HG02884 (cell line): Measurements from ENCODE around the gene MPPED1.

Source experiments
- ATAC-seq: cut with Tn5 transposase; IDR thresholded peaks from one replicate; pipeline ENCODE4 v1.9.1; 2021; ENCODE audit warnings: mild to moderate bottlenecking, moderate library complexity; ENCODE audit not compliant: unreplicated experiment

Gene MPPED1

DNA sequence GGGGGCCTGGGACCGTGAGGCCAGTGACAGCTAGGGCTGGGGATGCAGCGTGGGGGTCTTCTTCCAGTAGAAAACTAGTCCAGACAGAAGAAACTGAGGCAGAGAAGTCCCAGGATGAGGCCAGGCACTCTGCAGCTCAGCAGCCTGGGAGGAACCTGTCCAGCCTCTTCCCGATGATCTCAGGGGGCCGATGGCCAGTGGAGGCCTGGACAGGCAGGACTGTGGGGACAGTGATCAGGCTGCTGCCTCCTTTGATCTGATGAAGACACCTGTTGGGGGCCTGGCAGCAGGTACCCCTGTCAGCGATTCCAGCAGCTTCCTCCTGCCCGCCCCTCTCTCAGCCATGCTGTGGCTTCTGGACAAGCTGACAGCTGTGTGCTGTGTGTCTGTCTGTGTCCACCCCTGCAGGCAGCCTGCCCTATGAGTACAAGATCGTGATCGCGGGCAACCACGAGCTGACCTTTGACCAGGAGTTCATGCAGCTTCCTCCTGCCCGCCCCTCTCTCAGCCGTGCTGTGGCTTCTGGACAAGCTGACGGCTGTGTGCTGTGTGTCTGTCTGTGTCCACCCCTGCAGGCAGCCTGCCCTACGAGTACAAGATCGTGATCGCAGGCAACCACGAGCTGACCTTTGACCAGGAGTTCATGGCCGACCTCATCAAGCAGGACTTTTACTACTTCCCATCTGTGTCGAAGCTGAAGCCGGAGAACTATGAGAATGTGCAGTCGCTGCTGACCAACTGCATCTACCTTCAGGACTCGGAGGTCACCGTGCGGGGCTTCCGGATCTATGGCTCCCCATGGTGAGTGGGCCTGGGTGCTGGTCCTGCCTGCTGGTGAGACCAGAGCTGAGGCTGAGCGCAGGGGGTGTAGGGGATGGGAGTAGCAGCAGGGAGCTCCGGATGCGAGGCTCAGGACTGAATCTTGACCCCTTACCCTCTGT lies 62.6 kb downstream of the MPPED1 start:
- no peak for ATAC-seq

DNA sequence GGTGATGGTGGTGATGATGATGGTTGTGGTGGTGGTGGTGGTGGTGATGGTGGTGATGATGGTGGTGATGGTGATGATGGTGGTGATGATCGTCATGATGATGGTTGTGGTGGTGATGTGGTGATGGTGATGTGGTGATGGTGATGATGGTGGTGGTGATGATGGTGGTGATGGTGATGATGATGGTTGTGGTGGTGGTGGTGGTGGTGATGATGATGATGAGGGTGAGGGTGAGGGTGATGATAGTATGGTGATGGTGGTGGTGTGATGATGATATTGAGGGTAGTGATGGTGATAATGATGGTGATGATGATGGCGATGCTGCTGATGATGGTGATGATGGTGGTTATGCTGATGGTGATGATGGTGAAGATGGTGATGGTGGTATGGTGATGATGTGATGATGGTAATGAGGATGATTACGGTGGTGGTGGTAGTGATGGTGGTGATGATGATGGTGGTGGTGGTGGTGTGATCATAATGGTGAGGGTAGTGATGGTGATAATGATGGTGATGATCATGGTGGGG lies 63.8 kb downstream of the MPPED1 start:
- ATAC-seq, result no peak

DNA sequence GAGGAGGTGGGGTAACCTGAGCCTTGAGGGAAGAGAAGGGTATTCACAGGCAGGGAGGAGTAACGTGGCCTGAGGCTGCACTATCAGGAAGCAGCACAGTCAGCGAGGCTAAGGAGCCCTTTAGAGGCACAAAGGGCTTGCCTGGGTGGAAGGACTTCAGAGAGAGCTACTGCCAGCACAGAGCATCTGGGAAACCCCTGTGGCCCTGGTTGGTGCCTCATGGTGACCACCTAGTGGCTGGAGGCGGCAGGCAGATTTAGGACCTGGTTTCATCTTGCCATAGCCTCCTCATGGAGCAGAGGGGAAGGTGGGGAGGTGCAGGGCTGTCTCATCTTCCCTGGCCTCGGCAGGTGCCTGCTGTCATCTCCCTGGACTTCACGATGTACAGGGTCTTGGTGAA lies 64.5 kb downstream of the MPPED1 start:
- ATAC-seq, result no peak

DNA sequence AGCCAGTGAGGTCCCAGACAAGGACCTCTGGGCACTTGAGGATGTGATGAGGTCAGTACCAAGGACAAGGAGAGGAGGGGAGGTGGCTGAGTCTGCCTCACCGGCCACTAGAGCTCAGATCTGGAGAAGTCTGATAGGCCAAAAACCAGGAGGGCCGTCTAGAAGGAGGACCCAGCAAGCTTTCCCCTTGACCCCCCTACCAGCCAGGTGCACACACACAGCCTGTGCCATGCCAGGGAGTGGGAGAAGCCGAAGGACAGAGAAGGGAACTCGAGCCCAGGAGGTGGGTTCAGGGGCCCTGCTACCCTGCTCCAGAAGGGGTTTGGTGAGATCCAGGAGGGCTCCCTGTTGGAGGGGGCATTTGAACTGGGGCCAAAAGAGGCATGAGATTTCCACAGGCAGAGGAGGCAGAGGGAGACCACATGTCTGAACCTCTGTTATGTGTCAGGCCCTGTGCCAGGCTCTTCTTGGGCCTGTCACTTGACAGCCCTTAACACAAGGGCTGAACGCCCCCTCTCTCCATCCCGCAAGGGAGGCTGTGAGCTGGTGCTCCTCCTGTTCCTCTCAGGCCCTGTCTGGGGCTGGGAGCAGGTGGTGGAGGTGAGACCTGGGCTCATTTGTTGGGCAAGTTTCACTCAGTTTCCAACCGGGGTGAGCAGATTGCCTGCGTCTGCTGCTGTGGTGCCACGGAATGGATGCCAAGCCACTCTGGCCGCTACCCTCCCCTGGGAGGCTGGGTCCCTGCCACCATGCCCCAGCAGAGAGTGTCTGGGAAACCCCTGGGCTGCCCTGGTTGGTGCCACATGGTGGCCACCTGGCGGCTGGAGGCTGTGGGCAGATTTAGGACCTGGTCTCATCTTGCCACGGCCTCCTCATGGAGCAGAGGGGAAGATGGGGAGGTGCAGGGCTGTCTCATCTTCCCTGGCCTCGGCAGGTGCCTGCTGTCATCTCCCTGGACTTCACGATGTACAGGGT lies 65.2 kb downstream of the MPPED1 start:
- ATAC-seq, result no peak

DNA sequence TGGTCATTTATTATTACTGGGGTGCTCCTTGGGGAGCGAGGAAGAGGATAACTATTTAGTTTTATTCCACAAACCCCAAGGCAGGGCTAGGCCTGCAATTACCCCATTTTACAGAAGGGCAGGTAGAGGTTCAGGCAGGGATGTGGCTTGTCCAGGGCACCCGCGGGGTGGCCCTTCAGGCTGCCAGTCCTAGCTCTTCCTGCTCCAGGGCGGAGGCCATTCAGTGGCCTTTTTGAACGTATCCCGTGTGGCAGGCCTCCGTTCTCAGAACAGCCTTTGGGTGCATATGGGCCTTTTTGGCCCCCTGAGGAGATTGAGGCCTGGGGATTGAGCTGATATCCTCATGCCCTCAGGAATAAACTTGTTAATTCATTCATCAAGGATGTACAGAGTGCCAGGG lies 66.2 kb downstream of the MPPED1 start:
- no peak for ATAC-seq

DNA sequence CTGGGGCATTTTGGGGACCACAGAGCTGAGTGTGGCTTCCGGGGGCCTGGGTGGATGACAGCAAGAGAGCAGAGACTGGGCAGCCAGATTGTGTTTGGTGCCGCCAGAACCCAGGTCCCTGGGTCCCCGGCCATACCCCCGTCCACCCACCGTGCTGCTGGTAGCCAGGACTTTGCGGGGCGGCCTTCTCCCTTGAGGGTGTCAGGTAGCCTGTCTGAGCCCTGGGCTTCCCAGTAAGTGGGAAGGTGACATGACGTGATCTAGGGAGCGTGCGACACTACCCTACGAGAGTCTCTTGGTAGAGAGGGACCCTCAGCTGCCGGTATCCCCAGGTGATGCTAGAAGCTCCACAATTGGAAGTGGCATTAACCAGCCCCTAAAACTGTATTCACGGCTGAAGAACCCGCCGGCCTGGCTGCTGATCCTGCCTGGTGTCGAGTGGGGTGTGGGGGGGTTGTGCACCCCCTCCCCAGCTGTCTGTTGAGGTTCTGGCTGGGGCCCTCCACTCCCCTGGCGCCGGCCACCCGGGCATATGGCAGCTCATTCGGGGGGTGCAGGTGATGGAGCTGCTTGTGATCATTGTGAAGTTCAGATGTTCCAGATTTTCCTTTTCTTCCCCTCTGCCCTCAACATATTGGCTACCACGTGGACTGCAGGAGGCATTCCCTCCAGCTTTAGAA lies 66.9 kb downstream of the MPPED1 start:
- ATAC-seq, result no peak

DNA sequence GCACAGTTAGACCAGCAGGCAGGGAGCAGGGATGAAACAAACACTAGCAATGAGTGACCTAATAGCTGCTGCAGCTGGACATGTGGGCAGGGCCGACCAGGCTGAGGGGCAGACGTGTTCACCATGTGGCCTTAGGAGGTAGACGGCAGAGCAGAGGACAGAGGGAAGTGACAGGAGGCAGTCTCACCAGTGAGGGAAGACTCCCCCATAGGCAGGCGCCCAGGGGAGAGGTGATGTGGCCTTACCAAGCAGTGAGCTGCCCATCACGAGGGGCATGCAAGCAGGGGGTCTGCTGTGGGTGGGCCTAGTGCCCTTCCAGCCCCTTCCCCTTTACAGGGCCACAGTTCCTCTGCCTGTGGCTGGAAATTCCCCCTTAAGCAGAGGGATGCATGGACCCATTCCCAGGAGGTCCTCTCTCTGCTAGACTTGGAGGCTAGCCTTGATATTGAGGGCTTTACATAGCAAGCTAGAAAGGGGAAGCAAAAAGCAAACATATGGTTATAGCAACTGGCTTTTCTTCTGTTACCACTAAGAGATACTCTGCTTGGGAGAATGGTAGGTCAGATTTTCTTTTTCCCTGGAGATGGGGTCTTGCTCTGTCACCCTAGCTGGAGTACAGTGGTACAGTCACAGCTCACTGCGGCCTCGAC lies 67.6 kb downstream of the MPPED1 start:
- ATAC-seq, result no peak

DNA sequence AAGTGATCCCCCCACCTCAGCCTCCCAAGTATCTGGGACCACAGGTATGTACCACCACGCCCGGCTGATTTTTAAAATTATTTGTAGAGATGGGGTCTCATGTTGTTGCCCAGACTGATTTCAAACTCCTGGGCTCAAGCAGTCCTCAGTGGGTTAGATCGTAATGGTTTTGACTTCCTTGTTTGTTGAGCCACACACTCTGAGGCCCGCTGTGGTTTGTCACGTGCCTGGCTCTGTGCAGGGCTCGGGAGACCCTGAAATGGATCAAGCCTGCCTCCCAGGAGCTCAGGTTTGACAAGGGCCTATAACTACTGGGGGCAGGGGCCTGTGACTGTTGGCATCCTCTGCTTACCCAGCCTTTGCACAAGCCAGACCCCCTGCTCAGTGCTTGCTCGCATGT lies 68.1 kb downstream of the MPPED1 start:
- ATAC-seq, result no peak

DNA sequence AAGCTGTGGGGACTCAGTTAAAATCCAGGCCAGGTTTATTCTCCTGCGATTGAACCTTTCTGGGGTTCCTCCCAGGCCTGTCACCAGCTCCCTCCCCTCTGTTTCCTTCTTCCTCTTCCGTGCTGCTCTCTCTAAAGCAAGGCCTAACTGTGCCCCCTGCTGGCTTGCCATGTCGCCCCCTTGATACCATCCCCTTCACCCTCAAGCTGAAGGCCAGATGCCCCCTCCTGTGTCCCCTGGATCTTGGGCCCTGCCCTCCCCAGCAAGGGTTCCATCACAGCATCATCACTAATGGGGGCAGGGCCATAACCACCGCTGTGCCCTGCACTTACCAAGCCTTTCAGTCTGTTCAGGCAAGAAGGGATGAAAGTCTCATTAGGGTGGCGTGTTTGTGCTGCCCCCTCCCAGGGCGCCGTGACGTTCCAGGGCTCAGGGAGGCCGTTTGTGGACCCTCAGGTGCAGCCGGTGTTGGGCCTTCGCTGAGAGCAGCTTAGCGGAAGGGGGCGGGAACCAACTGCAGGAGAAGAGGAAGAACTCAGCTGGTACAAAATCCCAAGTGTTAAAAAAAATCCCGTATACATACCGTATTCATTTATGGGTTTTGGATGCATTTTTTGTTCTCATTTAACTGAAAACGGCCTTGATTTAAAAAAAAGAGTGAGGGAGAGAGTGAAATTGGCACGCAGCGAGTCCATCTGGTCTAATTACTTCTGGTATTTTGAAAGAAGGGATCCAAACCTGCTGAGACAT lies 69.9 kb downstream of the MPPED1 start:
- ATAC-seq, result no peak

DNA sequence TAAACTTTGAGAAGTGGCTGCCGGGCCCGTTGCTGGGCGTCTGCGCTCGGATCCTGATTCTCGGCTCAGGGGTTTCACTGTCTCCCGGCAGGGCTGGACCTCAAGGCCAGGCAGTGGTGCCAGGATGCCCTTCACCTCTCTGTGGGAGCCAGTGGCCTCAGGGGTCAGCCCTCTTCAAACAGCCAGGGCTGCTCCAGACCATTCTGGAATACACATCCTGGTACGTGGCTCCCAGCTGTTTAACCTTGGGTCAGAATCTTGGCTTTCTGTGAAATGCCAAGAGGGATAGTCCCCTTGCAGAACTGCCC lies 70.5 kb downstream of the MPPED1 start:
- ATAC-seq, result no peak

DNA sequence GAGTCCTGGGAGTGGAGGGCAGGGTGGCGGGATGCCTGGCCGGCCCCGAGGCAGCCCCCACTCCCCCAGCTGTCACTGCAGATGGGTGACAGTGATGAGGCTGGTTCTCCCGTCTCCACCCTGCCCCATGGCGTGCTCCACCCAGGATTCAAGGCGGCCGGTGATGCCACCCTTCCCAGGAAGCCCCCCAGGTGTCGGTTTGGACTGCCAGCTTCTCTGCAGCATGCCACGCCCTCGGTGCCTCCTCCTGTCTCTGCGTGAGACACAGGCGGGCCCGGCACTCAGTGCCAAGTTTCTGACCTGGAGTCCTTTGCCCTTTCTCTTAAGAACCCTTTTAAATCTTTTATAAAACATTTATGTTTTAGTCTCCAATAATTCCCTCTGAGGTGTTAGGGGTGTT lies 71.5 kb downstream of the MPPED1 start:
- no peak for ATAC-seq

DNA sequence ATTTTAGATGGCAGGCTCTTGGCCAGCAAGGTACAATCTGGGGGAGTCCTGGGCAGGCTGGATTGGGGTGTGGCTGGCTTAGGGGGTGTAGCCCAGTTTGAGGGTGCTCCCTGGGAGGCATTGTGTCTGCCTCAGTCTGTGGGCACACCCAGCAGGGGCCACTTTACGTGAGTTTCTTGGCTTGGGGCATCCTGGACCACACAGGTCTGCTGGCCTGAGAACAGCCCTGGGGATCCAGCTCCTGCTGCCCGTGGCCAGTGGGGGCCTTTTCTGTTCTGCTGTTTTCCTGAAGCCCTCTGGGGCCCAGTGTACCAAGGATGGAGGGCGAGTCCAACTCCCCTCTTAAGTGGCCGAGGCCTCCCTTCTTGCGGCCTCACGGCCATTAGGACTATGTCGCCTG lies 71.9 kb downstream of the MPPED1 start:
- ATAC-seq, result no peak

DNA sequence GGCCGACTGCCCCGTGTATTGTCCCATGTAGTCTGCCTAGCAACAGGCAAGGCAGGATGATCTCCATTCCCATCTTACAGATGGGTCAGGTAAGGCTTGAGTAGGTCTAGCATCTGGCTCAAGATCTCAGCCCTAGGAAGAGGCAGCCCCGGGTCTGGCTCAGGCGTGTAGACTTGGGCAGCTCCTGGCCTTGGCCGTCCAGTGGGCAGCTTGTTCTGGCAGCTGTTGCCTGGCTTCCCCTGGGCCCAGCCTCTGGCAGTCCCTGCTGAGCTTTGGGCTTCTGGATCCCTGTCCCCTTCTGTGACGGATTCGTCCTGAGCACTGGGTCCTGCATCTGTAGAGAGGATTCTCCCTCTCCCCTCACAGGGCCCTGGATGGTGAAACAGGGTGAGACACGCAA lies 72.4 kb downstream of the MPPED1 start:
- ATAC-seq, result no peak

DNA sequence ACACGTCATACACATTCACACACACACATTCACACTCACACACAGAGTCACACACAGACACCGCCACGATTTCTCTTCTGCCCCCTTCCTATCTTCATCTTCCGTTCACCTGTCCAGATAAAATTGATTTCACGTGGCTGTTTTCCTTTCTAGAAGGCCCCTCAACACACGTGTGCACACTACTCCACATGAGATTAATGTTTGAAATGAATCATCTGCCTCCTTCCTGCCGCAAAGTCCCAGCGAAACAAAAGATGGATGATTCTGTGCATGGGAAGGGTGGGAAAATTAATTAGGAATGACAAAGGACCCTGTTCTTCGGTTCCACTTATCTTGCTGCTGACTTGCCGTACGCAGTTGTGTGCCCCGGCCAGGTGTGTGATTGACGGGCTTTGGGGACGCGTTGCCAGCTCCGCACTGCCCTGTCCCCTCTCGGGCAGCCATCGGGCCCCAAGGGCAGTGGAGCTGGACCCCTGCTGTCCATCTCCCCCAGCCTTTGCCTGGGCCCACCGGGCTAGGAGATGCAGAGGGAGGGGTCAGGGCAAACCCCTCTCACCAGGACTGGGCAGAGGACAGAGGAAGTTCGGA lies 73.8 kb downstream of the MPPED1 start:
- ATAC-seq, result no peak

DNA sequence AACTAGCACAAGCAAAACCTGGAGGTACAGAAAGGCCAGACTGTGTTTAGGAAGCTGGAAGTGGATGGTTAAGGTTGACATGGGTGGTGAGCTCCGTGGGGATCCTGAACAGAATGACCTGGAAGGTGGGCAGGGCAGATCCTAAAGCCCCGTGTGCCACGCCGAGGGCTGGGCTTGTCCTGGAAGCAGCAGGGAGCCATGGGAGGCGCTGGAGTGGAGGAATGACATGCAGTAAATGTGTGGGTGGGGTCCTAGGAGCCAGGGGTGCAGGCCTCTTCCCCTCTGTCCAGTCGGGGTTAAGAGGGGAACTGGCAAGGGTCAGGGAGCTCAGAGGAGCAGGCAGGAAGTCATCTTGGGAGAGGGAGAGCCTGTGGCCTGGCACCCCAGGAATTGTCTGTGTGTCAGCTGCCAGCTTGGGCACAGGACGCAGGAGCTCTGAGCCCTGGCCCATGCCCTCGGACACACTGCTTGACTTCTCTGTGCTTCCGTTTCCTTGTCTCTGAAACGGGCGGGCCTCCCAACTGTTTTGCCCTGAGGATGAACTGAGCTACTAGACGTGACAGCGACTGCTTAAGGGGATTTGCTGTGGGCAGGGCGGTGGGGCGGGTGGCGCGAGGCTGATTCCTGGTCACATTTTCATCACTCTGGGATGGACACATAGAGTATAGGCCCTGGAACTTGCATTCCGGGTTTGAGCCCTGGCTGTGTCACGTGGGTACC lies 75.7 kb downstream of the MPPED1 start:
- no peak for ATAC-seq

DNA sequence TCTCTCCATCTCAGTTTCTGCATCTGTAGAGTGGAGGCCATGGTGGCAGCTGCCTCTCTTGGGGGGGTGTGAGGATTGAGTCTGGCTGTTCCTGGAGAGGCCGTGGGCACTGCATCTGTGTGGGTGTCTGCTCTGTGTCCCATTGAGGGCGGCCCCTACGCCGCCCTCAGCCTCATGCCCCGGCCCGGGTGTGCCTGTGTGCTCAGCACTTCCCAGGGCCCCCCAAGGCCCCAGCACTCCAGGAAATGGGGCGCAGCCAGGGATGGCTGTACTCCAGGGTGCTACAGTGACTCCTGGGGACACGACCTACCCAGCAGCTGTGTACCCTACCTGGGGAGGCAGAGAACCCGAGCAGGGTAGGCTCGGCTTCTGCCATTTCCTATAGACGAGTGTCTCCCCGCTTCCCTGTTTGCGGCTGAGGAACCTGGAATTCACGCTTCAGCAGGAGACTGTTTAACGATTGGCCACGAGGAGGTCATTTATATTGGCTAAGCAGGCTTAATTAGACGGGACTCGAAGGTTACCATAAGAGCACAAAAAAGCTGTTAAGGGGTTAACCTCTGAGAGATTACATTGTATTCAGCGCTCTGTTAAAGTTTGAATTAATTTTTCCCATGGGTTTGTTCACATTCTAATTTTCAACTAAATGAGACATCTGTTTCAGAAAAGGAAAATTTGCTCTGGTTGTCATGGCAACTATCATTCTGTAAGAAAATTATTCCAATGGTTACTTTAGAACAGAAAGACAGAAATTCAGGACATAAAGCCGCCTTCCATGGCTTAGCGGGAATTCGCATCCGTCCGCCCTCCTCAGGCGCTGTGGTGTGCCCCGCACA lies 76.4 kb downstream of the MPPED1 start:
- no peak for ATAC-seq

DNA sequence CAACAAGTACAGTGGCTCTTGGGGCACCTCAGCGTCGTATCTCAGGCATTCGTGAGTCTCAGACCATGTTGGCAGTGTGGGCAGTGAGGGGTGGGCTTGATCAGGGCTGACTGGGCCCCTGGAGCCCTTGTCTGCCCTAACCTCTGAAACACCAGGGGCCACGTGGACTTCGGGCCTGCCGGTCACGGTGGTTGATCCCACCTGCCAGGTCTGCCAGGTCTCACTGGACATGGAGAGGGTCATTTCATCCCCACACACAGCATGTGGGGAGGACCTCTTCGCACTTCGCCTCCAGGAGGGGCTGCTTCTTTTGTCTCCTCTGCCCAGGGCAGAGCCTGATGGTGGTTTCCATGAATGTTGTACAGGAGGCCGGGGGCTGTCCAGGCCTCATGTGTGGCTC lies 77.1 kb downstream of the MPPED1 start:
- no peak for ATAC-seq

DNA sequence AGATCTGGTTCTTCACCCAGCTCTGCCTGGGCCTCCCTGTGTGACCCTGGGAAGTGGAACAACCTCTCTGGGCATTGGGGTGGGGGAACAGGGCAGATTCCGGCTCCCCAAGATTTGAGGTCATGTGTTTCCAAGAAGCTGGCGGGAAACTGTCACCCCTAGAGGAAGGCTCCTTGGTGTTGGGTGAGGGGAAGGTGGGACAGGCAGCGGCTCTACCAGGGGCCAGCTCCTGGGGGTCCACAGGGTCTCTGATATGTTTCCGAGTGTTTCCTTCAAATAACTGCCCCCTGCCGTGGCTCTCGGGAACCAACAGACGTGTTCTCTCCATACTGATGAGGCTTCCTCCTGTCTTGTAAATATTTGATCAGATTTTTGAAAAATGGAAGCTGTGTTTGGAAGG lies 78.5 kb downstream of the MPPED1 start:
- ATAC-seq, result no peak
